ENCODE results near the gene DNMT3B. TPM values are rescaled to one million over a fixed set of nuclear protein-coding genes. Genes with fewer than 3 reads are reported as not detected.

DNMT3B gene
- total RNA-seq, 2 experiments from 2014 or later, result 0.28 to 0.33 TPM

- no peak overlapping the region for H3K27ac Mint-ChIP-seq
- ChIA-PET CTCF (no interaction called here), POLR2A (no interaction called here)
- H3K9me3 Mint-ChIP-seq, result no peaks in the 10 kb centered on the region
- H3K4me1 ChIP-seq (ENCODE audit: insufficient read depth, low read length), result no peaks in the 10 kb centered on the region
- DNase-seq, result no peak
- no peak for TF ChIP-seq CTCF (IDR thresholded peaks at IDR 0.05)
- no peaks in the 10 kb centered on the region for H3K27me3 ChIP-seq (ENCODE audit: control insufficient read depth in 1 of 2, insufficient read depth in 2 of 2, low read length in 2 of 2)
- no peaks in the 10 kb centered on the region for H3K36me3 Mint-ChIP-seq (ENCODE audit: low read depth)
- H3K27me3 Mint-ChIP-seq, result no peaks in the 10 kb centered on the region
- H3K36me3 ChIP-seq (ENCODE audit: insufficient read depth, low read length), result no peaks in the 10 kb centered on the region
- H3K4me3 Mint-ChIP-seq, result no peak overlapping the region
- no peak for ATAC-seq (ENCODE audit: poor library complexity)
- H3K4me1 Mint-ChIP-seq (ENCODE audit: low read depth), result no peaks in the 10 kb centered on the region
- no peak overlapping the region for H3K4me3 ChIP-seq (ENCODE audit: low read length)
- H3K27ac ChIP-seq (ENCODE audit: low read depth in 1 of 2, low read length in 2 of 2), result no peak overlapping the region
- no peaks in the 10 kb centered on the region for H3K9me3 ChIP-seq (ENCODE audit: control insufficient read depth in 1 of 2, insufficient read depth in 1 of 2, low read length in 2 of 2)
- intact Hi-C loops (cut with DNase I, micrococcal nuclease), result no loop called here
Measured at GRCh38 chr20:32749914-32750637, 12.1 kb upstream of the DNMT3B start.

GRCh38 chr20:32751293-32751692 is 10.9 kb upstream of the DNMT3B start:
- Histone ChIP-seq H3K4me1 (ENCODE audit: insufficient read depth, low read length) (no peaks in the 10 kb centered on the region), H3K4me3 (ENCODE audit: low read length) (no peak overlapping the region), H3K9me3 (ENCODE audit: control insufficient read depth in 1 of 2, insufficient read depth in 1 of 2, low read length in 2 of 2) (no peaks in the 10 kb centered on the region), H3K27ac (ENCODE audit: low read depth in 1 of 2, low read length in 2 of 2) (no peak overlapping the region), H3K27me3 (ENCODE audit: control insufficient read depth in 1 of 2, insufficient read depth in 2 of 2, low read length in 2 of 2) (no peaks in the 10 kb centered on the region), H3K36me3 (ENCODE audit: insufficient read depth, low read length) (no peaks in the 10 kb centered on the region)
- no peaks in the 10 kb centered on the region for H3K27me3 Mint-ChIP-seq
- POLR2A ChIA-PET, result no interaction called here
- H3K36me3 Mint-ChIP-seq (ENCODE audit: low read depth), result no peaks in the 10 kb centered on the region
- H3K4me3 Mint-ChIP-seq, result no peak overlapping the region
- no peaks in the 10 kb centered on the region for H3K9me3 Mint-ChIP-seq
- H3K4me1 Mint-ChIP-seq (ENCODE audit: low read depth), result no peaks in the 10 kb centered on the region
- CTCF ChIA-PET, result no interaction called here
- TF ChIP-seq CTCF (IDR thresholded peaks at IDR 0.05), result no peak
- no peak overlapping the region for H3K27ac Mint-ChIP-seq
- intact Hi-C loops (cut with DNase I, micrococcal nuclease), result no loop called here
- ATAC-seq (ENCODE audit: poor library complexity), result no peak
- DNase-seq, result no peak

- no peaks in the 10 kb centered on the region for H3K9me3 ChIP-seq (ENCODE audit: control insufficient read depth in 1 of 2, insufficient read depth in 1 of 2, low read length in 2 of 2)
- Mint-ChIP-seq H3K27ac (no peak overlapping the region), H3K36me3 (ENCODE audit: low read depth) (no peaks in the 10 kb centered on the region), H3K4me3 (no peak overlapping the region), H3K27me3 (no peaks in the 10 kb centered on the region), H3K4me1 (ENCODE audit: low read depth) (no peaks in the 10 kb centered on the region), H3K9me3 (no peaks in the 10 kb centered on the region)
- ChIA-PET POLR2A (no interaction called here), CTCF (no interaction called here)
- no peaks in the 10 kb centered on the region for H3K36me3 ChIP-seq (ENCODE audit: insufficient read depth, low read length)
- no peak for ATAC-seq (ENCODE audit: poor library complexity)
- H3K27me3 ChIP-seq (ENCODE audit: control insufficient read depth in 1 of 2, insufficient read depth in 2 of 2, low read length in 2 of 2), result no peaks in the 10 kb centered on the region
- intact Hi-C loops (cut with DNase I, micrococcal nuclease), result no loop called here
- no peak overlapping the region for H3K4me3 ChIP-seq (ENCODE audit: low read length)
- TF ChIP-seq CTCF (IDR thresholded peaks at IDR 0.05), result no peak
- no peak overlapping the region for H3K27ac ChIP-seq (ENCODE audit: low read depth in 1 of 2, low read length in 2 of 2)
- H3K4me1 ChIP-seq (ENCODE audit: insufficient read depth, low read length), result no peaks in the 10 kb centered on the region
- DNase-seq, result no peak
Measured at GRCh38 chr20:32751702-32752457, 10.3 kb upstream of the DNMT3B start.
